HCT116 (cell line): ENCODE data around the gene IFI27L2.

Experiments used
- EZH2 ChIP-seq: fragments of 200-600 bp; sonication (generic); IDR thresholded peaks from 2 replicates; pipeline ENCODE4 v1.6.1; 2017; ENCODE audit warnings: antibody characterized with exemption, mixed run types
- EZH2phosphoT487 ChIP-seq: fragments of 200-600 bp; IDR thresholded peaks from 2 replicates; pipeline ENCODE4 v1.6.1; 2018; ENCODE audit warnings: antibody characterized with exemption, borderline replicate concordance
- POLR2A ChIP-seq: IDR thresholded peaks from 2 replicates; pipeline ENCODE4 v1.7.0; 2011; ENCODE audit warnings: borderline replicate concordance; ENCODE audit not compliant: insufficient read depth, insufficient read length; ENCODE audit errors: extremely low read depth
- RAD21 ChIP-seq: IDR thresholded peaks from 2 replicates; pipeline ENCODE4 v1.6.1; 2012; ENCODE audit warnings: low read depth, mild to moderate bottlenecking
- ZBTB33 ChIP-seq: IDR thresholded peaks from 2 replicates; pipeline ENCODE4 v1.6.1; 2011; ENCODE audit warnings: mild to moderate bottlenecking, low read length, moderate library complexity; ENCODE audit not compliant: insufficient replicate concordance; ENCODE audit errors: extremely low read depth
- ZFX ChIP-seq: fragments of 450-650 bp; IDR thresholded peaks from 2 replicates; pipeline ENCODE4 v1.6.1; 2017
- ZNF274 ChIP-seq: fragments of 200-500 bp; sonication (Bioruptor generic); IDR thresholded peaks from 2 replicates; pipeline ENCODE4 v1.6.1; 2014; ENCODE audit warnings: mild to moderate bottlenecking, low read depth, low read length, inconsistent platforms
- TF ChIP-seq, protein P1 (sequence below), 3 experiments: fragments of 200-600 bp in 1 of 3; sonication (generic) in 1 of 3; IDR thresholded peaks in 2 of 3; conservative IDR thresholded peaks in 1 of 3; 2 replicates each; pipeline ENCODE4 v1.5.1; 2012 to 2017; ENCODE audit warnings: low read depth in 2 of 3, low read length in 2 of 3, antibody characterized with exemption in 1 of 3, borderline replicate concordance in 1 of 3, control low read depth in 1 of 3, mild to moderate bottlenecking in 1 of 3, mixed read lengths in 1 of 3, mixed run types in 1 of 3, moderate library complexity in 1 of 3; ENCODE audit not compliant: insufficient read depth in 1 of 3
- TF ChIP-seq, protein P2 (sequence below): IDR thresholded peaks from 2 replicates; pipeline ENCODE4 v1.6.1; 2012; ENCODE audit warnings: low read depth

DNA sequence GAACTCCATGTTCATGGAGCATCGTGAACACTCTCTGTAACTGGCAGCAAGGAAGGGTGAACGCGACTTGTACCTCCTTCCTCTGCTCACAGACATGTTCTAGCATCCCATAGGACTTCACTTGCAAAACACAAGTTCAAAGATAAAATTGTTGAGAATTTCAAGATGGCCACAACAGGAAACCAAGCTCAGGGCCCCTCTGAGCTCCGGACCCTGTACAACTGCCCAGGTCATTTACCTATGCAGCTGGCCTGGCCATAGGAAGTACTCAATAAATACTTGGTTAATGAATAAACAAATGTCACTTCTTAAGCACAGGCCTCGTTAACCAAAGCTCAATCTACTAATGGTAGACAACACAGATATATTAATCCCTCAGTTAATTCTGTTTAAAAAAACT, 33.1 kb upstream of the IFI27L2 start:
- TF ChIP-seq RAD21, result no peak
- TF ChIP-seq, protein P1, sequence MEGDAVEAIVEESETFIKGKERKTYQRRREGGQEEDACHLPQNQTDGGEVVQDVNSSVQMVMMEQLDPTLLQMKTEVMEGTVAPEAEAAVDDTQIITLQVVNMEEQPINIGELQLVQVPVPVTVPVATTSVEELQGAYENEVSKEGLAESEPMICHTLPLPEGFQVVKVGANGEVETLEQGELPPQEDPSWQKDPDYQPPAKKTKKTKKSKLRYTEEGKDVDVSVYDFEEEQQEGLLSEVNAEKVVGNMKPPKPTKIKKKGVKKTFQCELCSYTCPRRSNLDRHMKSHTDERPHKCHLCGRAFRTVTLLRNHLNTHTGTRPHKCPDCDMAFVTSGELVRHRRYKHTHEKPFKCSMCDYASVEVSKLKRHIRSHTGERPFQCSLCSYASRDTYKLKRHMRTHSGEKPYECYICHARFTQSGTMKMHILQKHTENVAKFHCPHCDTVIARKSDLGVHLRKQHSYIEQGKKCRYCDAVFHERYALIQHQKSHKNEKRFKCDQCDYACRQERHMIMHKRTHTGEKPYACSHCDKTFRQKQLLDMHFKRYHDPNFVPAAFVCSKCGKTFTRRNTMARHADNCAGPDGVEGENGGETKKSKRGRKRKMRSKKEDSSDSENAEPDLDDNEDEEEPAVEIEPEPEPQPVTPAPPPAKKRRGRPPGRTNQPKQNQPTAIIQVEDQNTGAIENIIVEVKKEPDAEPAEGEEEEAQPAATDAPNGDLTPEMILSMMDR (IDR thresholded peaks at IDR 0.05 in 2 of 3, conservative IDR thresholded peaks at IDR 0.05 in 1 of 3; ENCODE audit: borderline replicate concordance in 1 of 3, insufficient read depth in 1 of 3, low read depth in 2 of 3, low read length in 2 of 3), result no peak
- no peak for TF ChIP-seq POLR2A
- TF ChIP-seq, protein P2, sequence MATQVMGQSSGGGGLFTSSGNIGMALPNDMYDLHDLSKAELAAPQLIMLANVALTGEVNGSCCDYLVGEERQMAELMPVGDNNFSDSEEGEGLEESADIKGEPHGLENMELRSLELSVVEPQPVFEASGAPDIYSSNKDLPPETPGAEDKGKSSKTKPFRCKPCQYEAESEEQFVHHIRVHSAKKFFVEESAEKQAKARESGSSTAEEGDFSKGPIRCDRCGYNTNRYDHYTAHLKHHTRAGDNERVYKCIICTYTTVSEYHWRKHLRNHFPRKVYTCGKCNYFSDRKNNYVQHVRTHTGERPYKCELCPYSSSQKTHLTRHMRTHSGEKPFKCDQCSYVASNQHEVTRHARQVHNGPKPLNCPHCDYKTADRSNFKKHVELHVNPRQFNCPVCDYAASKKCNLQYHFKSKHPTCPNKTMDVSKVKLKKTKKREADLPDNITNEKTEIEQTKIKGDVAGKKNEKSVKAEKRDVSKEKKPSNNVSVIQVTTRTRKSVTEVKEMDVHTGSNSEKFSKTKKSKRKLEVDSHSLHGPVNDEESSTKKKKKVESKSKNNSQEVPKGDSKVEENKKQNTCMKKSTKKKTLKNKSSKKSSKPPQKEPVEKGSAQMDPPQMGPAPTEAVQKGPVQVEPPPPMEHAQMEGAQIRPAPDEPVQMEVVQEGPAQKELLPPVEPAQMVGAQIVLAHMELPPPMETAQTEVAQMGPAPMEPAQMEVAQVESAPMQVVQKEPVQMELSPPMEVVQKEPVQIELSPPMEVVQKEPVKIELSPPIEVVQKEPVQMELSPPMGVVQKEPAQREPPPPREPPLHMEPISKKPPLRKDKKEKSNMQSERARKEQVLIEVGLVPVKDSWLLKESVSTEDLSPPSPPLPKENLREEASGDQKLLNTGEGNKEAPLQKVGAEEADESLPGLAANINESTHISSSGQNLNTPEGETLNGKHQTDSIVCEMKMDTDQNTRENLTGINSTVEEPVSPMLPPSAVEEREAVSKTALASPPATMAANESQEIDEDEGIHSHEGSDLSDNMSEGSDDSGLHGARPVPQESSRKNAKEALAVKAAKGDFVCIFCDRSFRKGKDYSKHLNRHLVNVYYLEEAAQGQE, result no peak
- TF ChIP-seq EZH2, result no peak
- no peak for TF ChIP-seq EZH2phosphoT487
- no peak for TF ChIP-seq ZFX
- TF ChIP-seq ZNF274, result no peak
- TF ChIP-seq ZBTB33, result no peak
